EL (cell line): Measurements from ENCODE around the gene CCDC9B.

ENCODE experiments used
- DNase-seq: peaks from one replicate; pipeline ENCODE4 v3.0.0-alpha.2; 2016

CCDC9B gene

GRCh38 chr15:40306908-40307307, 33.8 kb downstream of the CCDC9B start:
- no peak for DNase-seq

- no peak for DNase-seq
These were observed 34.4 kb downstream of the CCDC9B start for GRCh38 chr15:40306371-40306770.

- DNase-seq = no peak
These were observed 35.5 kb downstream of the CCDC9B start for GRCh38 chr15:40305281-40305680.

DNA sequence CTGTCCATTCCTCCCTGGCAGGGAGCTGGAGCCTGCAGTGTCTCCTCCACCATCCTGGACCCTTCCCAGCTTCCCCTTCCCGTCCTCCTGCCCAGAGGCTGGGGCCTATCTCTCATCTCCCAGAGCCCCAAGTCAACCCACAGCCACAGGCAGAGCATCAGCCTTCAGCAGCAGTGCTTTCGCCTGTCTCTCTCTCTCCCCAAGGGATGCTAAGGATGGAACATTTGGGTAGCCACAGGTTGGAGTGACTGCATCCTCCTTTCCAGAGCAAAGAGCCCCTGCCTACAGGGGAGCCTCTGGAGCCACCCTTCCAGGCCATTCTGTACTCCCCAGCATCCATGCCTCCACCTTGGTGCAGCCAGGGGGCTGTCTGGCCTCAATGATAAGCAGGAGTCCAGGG, 37.2 kb downstream of the CCDC9B start:
- no peak for DNase-seq

DNA sequence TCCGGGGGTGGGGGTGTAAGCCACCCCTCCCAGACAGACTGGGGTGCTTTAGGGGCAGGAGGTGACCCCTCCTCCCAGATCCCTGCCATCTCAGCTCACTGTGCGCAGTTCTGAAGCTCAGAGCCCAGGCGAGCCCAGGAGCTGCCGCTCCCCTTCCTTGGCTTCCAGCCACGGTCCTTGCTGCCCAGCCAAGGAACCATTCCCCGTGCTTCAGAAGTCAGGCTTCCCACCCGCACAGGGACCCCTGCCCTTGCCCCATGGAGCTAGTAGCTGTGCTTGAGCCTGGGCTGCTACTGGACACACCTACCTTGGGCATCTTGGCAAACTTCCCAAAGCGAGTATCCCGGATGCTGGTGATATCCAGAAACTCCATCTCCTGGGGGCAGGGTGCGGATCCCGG, 37.8 kb downstream of the CCDC9B start:
- DNase-seq = no peak

- DNase-seq = no peak
These were observed 38.4 kb downstream of the CCDC9B start for GRCh38 chr15:40302288-40302886.

GRCh38 chr15:40301467-40302179, 39.1 kb downstream of the CCDC9B start:
- no peak for DNase-seq

DNA sequence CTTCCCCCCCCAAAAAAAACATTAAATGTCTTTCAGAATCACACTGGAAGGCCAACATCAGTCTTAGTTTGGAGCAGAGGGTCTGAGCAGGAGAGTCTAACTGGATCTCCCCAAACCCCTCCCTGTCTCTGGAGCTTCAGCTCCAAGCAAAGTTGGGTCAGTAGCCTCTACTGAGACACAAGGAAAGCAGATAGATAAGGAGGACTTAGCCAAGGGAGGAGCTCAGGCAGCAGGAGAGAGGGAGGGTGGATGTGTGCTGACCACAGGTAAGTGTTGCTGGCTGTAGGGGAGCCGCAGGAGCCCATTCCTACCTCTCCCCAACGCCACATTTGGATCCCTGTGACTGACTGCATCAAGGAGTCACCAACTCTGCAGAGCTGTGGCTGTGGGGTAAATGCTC, 40.0 kb downstream of the CCDC9B start:
- DNase-seq = no peak

GRCh38 chr15:40300367-40300766, 40.4 kb downstream of the CCDC9B start:
- no peak for DNase-seq

DNA sequence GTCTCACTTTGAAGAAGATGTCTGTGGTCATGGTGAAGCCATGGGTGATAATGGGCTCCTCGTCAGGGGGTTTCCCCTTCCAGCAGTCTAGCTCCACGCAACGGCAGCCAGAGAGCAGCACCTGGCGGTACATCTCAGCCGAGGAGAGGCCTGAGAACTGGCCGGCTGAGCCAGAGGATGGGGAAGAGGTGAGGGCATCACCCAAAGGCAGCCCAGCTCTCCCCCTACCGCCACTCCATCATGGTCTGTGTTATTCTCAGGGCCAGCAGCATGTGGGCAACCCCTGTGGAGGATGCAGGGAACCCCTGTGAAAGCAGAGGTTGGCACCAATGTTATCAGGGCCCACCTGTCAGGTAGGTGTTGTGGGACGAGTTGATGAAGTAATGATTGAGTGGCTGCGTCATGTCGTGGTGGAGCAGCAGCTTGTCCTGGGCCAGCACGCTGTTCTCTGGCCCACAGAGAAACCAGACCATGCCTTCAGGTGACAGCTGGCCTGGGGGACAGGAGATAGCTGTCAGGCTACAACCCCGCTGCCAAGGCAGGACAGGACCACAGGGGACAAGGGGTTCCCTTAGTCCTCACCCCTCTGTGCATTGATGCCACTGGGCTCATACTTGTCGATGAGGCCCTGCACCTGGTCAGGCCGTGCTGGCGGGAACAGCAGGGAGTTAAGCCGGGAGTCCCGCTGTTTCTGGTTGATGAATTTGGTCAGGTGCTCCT, 42.4 kb downstream of the CCDC9B start:
- no peak for DNase-seq

GRCh38 chr15:40297356-40297755, 43.4 kb downstream of the CCDC9B start:
- DNase-seq = no peak

DNA sequence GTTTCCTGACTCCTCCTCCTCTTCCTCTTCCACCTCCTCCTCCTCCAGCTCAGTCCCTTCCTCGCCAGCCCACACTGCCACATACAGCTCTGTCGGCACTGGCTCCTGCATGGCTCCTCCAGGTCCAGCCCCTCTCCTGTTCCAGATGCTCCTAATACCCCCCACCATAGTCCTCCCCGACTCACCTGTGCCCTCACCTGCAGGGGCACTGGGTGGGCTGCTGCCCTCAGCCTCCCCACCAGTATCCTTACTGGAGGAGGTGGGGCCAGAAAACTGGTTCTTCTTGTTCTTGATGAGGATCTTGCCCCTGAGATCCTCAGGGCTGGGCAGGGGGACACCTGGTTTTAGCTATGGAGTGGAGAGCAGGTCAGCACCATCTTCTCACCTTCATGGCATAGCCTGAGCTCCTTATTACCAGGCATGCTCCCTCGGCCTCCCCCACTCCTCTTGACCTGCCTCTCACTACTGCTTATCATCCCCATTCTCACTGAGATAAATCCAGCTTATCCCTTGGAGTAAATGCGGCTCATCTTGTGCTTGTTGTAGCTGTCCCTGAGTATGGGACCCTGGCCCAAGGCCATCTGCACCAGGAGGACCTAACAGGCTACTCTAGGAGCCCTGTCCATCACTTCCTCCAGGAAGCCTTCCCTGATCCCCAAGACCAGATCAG, 44.0 kb downstream of the CCDC9B start:
- DNase-seq = no peak

- no peak for DNase-seq
These were observed 44.7 kb downstream of the CCDC9B start for GRCh38 chr15:40295877-40296560.

DNA sequence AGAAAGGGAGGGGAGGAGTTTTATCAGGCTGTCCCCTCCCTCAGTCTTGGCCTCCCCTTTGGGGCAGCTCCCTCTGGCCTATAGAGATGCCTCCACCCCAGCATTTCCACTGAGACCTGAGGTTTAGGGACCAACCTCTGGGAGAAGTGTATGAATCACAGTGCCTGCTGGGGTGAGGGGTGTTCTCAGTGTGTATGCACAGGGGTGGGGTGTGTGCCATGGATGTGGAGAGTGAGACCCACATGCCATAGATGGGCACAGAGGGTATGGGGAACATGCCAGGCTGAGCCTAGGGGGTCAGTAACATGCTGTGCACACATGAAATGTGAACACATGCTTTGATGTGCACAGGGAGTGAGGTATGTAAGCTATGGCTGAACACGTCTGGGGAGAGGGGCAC, 45.4 kb downstream of the CCDC9B start:
- no peak for DNase-seq

DNA sequence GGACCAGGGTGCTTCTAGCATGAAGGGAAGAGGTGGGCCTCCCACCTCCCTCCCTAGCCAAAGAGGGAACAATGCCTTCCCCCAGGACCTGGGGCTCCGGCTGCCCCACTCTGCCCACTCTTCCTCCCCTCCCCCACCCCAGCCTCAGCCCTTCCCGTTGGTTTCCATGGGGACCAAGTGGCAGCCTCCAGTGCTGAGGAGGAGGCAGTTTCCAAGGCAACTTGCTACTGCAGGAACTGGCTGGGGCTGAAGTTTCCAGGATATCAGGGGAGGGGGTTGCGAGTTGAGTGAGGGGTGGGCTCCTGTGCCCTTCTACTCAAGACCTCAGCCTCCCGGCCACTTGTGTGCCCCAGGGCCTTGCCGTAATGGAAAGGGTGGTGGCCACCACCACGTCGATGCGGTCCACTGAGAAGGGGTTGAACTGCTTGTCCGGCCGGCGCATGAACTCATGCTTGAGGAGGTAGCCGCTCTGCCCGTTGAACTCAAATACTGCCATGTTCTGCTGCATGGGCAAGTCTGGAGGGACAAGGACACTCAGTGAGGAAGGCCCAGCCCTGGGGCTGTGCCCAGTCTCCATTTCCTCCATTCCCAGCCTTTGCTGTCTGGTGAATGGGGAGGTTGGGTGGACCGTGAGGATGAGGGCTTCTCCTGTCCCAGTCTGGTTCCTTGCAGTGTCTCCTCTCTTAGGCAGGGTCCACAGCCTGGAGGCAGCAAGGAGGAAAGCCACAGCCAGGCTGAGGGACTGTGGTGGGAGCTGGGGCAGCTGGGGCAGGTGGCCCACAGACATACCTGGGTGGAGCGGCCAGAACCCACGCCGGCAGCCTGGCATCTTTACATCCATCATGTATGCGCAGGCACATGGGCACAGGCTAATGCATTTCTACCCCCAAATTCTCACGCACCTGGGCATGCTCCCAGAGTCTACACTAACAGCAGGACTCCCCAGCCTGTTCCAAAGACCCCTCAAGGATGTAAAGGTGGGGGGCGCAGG, 46.5 kb downstream of the CCDC9B start:
- DNase-seq = no peak

DNA sequence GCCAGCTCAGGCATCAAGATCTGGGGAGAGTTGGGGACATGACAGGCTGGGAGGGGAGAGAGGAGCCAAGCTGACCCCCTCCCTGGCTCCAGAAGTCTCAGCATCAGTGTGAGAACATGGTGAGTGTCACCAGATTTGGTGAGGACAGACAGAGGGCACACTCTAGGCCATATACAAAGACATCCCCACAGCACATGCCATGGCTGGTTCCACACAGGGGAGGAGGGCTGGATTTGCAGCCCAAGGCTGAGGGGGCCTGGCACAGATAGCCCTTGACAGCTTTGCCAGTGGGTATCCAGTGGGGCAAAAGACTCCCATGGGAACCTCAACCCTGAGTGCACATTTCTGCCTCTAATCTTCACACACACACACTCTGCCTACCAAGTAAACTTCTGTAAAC, 47.7 kb downstream of the CCDC9B start:
- no peak for DNase-seq

GRCh38 chr15:40292246-40292645, 48.5 kb downstream of the CCDC9B start:
- no peak for DNase-seq

DNA sequence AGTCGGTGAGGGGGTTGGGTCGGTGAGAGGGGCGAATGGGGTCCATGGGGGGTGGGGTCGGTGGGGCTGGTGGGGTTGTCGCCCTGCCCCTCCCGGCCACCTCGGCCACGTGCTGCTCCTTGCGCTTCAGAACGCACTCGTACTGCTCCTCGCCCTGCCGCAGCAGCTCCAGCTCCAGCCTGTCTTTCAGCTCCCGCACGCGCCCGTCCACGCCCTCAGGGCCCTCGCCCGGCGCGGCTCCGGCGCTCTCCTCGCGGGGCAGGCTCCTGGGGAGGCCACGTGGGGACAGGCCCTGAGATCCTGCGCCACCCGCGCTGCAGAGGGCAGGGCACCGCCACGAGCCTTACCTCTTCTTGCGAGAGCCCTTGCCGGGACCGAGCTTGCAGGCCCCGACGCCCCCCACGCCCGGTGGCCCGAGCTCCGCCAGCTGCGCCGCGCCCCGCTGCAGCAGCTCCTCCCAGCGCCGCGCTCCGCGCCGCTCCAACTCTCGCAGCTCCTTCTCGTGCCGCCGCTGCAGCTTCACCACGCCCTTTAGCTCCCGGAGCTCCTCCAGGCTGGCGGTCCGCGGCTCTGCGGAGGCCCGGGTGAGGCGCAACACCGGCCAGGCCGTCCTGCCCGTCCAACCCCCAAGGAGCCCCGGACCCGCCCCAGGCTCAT, 49.7 kb downstream of the CCDC9B start:
- peak; percentile 63 for DNase-seq

DNA sequence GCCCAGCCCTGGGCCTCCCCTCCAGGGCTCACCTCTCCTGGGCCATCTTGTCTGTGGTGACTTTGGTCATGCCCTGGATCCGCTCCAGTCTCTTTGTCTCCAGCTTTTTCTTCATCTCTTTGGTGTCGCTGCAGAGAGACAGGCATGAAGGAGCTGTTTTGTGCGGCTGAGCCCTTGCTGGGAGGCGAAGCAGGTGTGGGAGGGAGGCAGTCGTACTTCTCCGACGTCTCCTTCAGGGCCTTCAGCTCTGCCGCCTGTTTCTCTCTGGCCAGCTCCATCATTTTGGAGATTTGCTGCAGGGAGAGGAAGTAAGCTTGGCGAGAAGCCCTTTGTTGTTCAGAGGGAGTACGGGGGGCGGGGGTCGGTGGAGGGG, 50.2 kb downstream of the CCDC9B start:
- DNase-seq = no peak

DNA sequence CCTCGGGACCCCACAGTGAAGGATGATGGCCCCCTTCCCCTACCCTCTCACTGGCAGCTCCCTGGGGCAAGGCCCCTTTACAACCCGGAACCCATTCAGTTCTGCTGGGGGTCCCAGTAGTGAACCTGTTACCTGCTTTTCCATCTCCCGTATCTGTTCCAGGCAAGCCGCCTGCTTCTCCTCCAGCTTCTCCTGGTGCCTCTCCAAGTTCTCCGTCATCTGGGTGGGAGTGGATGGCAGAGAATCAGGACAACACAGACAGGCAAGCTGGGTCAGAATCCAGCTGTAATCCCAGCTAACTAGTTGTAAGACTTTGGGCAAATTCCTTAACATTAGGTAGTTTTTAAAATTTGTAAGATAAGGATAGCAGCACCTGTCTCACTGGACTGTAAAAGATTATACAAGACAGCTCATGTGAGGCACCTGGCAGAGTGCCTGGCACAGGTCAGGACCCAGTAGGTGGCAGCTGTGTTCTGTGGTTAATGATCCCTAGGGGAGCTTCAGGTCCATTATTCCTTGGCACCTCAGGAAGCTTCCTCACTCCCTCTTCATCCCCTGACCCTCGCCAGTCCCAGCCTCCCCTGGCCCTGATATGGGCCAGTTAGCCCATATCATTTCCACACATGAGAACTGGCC, 51.5 kb downstream of the CCDC9B start:
- no peak for DNase-seq

DNA sequence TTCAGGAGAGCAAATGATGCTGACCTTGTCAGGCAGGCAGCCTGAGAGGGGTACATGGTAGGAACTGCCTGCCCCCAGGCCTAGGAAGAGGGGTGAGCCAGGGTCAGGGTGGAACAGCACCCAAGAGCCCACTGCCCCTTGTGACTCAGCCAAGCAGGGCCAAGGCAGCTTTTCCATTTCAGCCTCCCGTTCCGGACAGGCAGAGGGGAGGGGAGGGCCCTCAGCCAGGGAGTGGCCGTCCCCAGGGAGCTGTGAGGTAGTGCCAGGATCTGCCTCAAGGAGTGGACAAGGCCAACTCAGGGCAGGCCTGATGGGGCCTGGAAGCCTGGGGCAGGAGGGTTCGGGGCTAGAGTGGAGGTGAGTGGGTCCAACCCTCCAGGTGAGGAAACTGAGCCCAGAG, 52.8 kb downstream of the CCDC9B start:
- DNase-seq = no peak
